Trophoblast cell (in vitro differentiated cells and primary cell): ENCODE measurements around the gene MORN1.

Experiments used
- DNase-seq, 2 donors: peaks; one replicate each; pipeline ENCODE4 v3.0.0-alpha.2; 2016
- H2AFZ ChIP-seq: 2 replicates; pipeline ENCODE4 v1.6.1; 2013; ENCODE audit warnings: low read length, moderate library complexity, mild to moderate bottlenecking; ENCODE audit not compliant: insufficient read depth, poor library complexity
- H2AK5ac ChIP-seq: 2 replicates; pipeline ENCODE4 v1.6.1; 2013; ENCODE audit warnings: mild to moderate bottlenecking, low read length
- H2BK120ac ChIP-seq: 2 replicates; pipeline ENCODE4 v1.6.1; 2013; ENCODE audit warnings: low read length, mild to moderate bottlenecking, moderate library complexity; ENCODE audit not compliant: insufficient read depth, poor library complexity
- H2BK12ac ChIP-seq: 2 replicates; pipeline ENCODE4 v1.6.1; 2013; ENCODE audit warnings: mild to moderate bottlenecking, low read length, moderate library complexity
- H2BK5ac ChIP-seq: 2 replicates; pipeline ENCODE4 v1.6.1; 2013; ENCODE audit warnings: low read length, low read depth, moderate library complexity, mild to moderate bottlenecking; ENCODE audit not compliant: poor library complexity
- H3K14ac ChIP-seq: 2 replicates; pipeline ENCODE4 v1.6.1; 2013; ENCODE audit warnings: mild to moderate bottlenecking, low read length
- H3K18ac ChIP-seq: 2 replicates; pipeline ENCODE4 v1.6.1; 2013; ENCODE audit warnings: mild to moderate bottlenecking, low read length
- H3K23ac ChIP-seq: 2 replicates; pipeline ENCODE4 v1.6.1; 2013; ENCODE audit warnings: low read length
- H3K27ac ChIP-seq: 2 replicates; pipeline ENCODE4 v1.5.1; 2013; ENCODE audit warnings: low read depth, mild to moderate bottlenecking, inconsistent platforms, low read length, moderate library complexity
- H3K27me3 ChIP-seq: 2 replicates; pipeline ENCODE4 v1.6.1; 2013; ENCODE audit warnings: inconsistent platforms, mild to moderate bottlenecking, low read length, moderate library complexity; ENCODE audit not compliant: insufficient read depth
- H3K36me3 ChIP-seq, 2 experiments: 1 replicate in 1 of 2; 2 replicates in 1 of 2; pipeline ENCODE4 v1.6.1; 2013; ENCODE audit warnings: low read length in 2 of 2, mild to moderate bottlenecking in 2 of 2, moderate library complexity in 1 of 2; ENCODE audit not compliant: insufficient read depth in 2 of 2, control insufficient read depth in 1 of 2
- H3K4ac ChIP-seq: 2 replicates; pipeline ENCODE4 v1.6.1; 2013; ENCODE audit warnings: low read depth, mild to moderate bottlenecking, low read length, moderate library complexity
- H3K4me1 ChIP-seq, 2 experiments: 1 replicate in 1 of 2; 2 replicates in 1 of 2; pipeline ENCODE4 v1.6.1; 2013; ENCODE audit warnings: low read length in 2 of 2, mild to moderate bottlenecking in 2 of 2, moderate library complexity in 1 of 2; ENCODE audit not compliant: insufficient read depth in 2 of 2, control insufficient read depth in 1 of 2
- H3K4me2 ChIP-seq: 2 replicates; pipeline ENCODE4 v1.6.1; 2013; ENCODE audit warnings: inconsistent platforms, mild to moderate bottlenecking, low read length, moderate library complexity
- H3K4me3 ChIP-seq: 2 replicates; pipeline ENCODE4 v1.5.1; 2013; ENCODE audit warnings: mild to moderate bottlenecking, low read depth, low read length, inconsistent platforms
- H3K79me1 ChIP-seq: one replicate; pipeline ENCODE4 v1.6.1; 2013; ENCODE audit warnings: low read length
- H3K79me2 ChIP-seq: 2 replicates; pipeline ENCODE4 v1.6.1; 2013; ENCODE audit warnings: low read length, mild to moderate bottlenecking; ENCODE audit not compliant: control insufficient read depth, insufficient read depth, poor library complexity
- H3K9ac ChIP-seq: 2 replicates; pipeline ENCODE4 v1.6.1; 2013; ENCODE audit warnings: mild to moderate bottlenecking, low read length
- H3K9me3 ChIP-seq: 2 replicates; pipeline ENCODE4 v1.6.1; 2013; ENCODE audit warnings: low read depth, mild to moderate bottlenecking, control low read depth, inconsistent platforms, low read length; ENCODE audit not compliant: insufficient read depth
- H4K12ac ChIP-seq: 2 replicates; pipeline ENCODE4 v1.6.1; 2013; ENCODE audit warnings: low read depth, mild to moderate bottlenecking, low read length, moderate library complexity
- H4K8ac ChIP-seq: 2 replicates; pipeline ENCODE4 v1.6.1; 2013; ENCODE audit warnings: low read depth, mild to moderate bottlenecking, low read length, moderate library complexity
- H4K91ac ChIP-seq: one replicate; pipeline ENCODE4 v1.6.1; 2013; ENCODE audit warnings: low read depth, mild to moderate bottlenecking, low read length, moderate library complexity
- WGBS: extraction: QIAGEN DNeasy Blood & Tissue Kit; methylation state at CpG from one replicate; pipeline ENCODE4 v1.1.7; 2013; ENCODE audit warnings: missing lambda C conversion rate; ENCODE audit not compliant: insufficient read length, insufficient coverage; ENCODE audit errors: extremely low coverage; 5-methylcytosine and 5-hydroxymethylcytosine counted together

The MORN1 gene

GRCh38 chr1:2368053-2368744, 23.2 kb downstream of the MORN1 start:
- no peak overlapping the region for H3K18ac ChIP-seq
- no peak overlapping the region for H2BK12ac ChIP-seq
- no peak overlapping the region for H4K91ac ChIP-seq
- no peaks in the 10 kb centered on the region for H3K36me3 ChIP-seq
- no peaks in the 10 kb centered on the region for H3K79me1 ChIP-seq
- DNase-seq, result no peak
- H3K14ac ChIP-seq, result no peak overlapping the region
- no CpG with 5 or more reads among the region's 8 CpGs for WGBS
- H3K4me2 ChIP-seq, result no peak overlapping the region
- no peak overlapping the region for H3K23ac ChIP-seq
- no peak overlapping the region for H3K27ac ChIP-seq
- no peaks in the 10 kb centered on the region for H3K79me2 ChIP-seq
- no peaks in the 10 kb centered on the region for H3K27me3 ChIP-seq
- H3K4ac ChIP-seq, result no peak overlapping the region
- no peak overlapping the region for H4K8ac ChIP-seq
- no peak overlapping the region for H2BK120ac ChIP-seq
- no peak overlapping the region for H3K9ac ChIP-seq
- no peak overlapping the region for H3K4me3 ChIP-seq
- no peak overlapping the region for H2AK5ac ChIP-seq
- H4K12ac ChIP-seq, result no peak overlapping the region
- no peak overlapping the region for H2BK5ac ChIP-seq
- no peak overlapping the region for H2AFZ ChIP-seq
- peaks cover 3% of the 10 kb centered on the region for H3K9me3 ChIP-seq
- H3K4me1 ChIP-seq, result peaks cover 7% of the 10 kb centered on the region in 2 experiments

GRCh38 chr1:2363847-2364513, 27.4 kb downstream of the MORN1 start:
- H3K9me3 ChIP-seq, result peaks cover 6% of the 10 kb centered on the region
- no peak overlapping the region for H4K91ac ChIP-seq
- H3K79me2 ChIP-seq, result no peaks in the 10 kb centered on the region
- H3K18ac ChIP-seq, result no peak overlapping the region
- H4K12ac ChIP-seq, result no peak overlapping the region
- H3K4me1 ChIP-seq, result no peaks in the 10 kb centered on the region
- H3K4ac ChIP-seq, result no peak overlapping the region
- no peak overlapping the region for H2AK5ac ChIP-seq
- H3K4me2 ChIP-seq, result no peak overlapping the region
- H3K9ac ChIP-seq, result no peak overlapping the region
- no peak overlapping the region for H4K8ac ChIP-seq
- no peak overlapping the region for H3K27ac ChIP-seq
- no peak overlapping the region for H2BK12ac ChIP-seq
- no peaks in the 10 kb centered on the region for H3K36me3 ChIP-seq
- no peaks in the 10 kb centered on the region for H3K79me1 ChIP-seq
- no peak for DNase-seq
- H2BK120ac ChIP-seq, result no peak overlapping the region
- H3K14ac ChIP-seq, result no peak overlapping the region
- no peak overlapping the region for H3K23ac ChIP-seq
- WGBS, result no CpG with 5 or more reads among the region's 2 CpGs
- no peak overlapping the region for H3K4me3 ChIP-seq
- H2AFZ ChIP-seq, result no peak overlapping the region
- H2BK5ac ChIP-seq, result no peak overlapping the region
- no peaks in the 10 kb centered on the region for H3K27me3 ChIP-seq

GRCh38 chr1:2360588-2361364, 30.6 kb downstream of the MORN1 start:
- H4K8ac ChIP-seq, result no peak overlapping the region
- H3K79me1 ChIP-seq, result no peaks in the 10 kb centered on the region
- no peak overlapping the region for H2BK12ac ChIP-seq
- no peaks in the 10 kb centered on the region for H3K79me2 ChIP-seq
- H2AK5ac ChIP-seq, result no peak overlapping the region
- no peak overlapping the region for H3K9ac ChIP-seq
- H3K14ac ChIP-seq, result no peak overlapping the region
- H3K23ac ChIP-seq, result no peak overlapping the region
- H3K36me3 ChIP-seq, result no peaks in the 10 kb centered on the region
- no peak overlapping the region for H3K27ac ChIP-seq
- H3K18ac ChIP-seq, result no peak overlapping the region
- H3K4me2 ChIP-seq, result no peak overlapping the region
- H4K91ac ChIP-seq, result no peak overlapping the region
- peaks cover 4% of the 10 kb centered on the region for H3K9me3 ChIP-seq
- H4K12ac ChIP-seq, result no peak overlapping the region
- H3K4me1 ChIP-seq, result no peaks in the 10 kb centered on the region
- no peak overlapping the region for H2BK5ac ChIP-seq
- no peak for DNase-seq
- no peak overlapping the region for H2AFZ ChIP-seq
- no peaks in the 10 kb centered on the region for H3K27me3 ChIP-seq
- H3K4ac ChIP-seq, result no peak overlapping the region
- no CpG with 5 or more reads among the region's 11 CpGs for WGBS
- H3K4me3 ChIP-seq, result no peak overlapping the region
- no peak overlapping the region for H2BK120ac ChIP-seq

- no peak overlapping the region for H2AFZ ChIP-seq
- no peak overlapping the region for H4K12ac ChIP-seq
- H2BK5ac ChIP-seq, result no peak overlapping the region
- no peak overlapping the region for H4K91ac ChIP-seq
- no peak overlapping the region for H2BK120ac ChIP-seq
- no CpG with 5 or more reads among the region's 24 CpGs for WGBS
- H3K18ac ChIP-seq, result no peak overlapping the region
- no peak overlapping the region for H3K23ac ChIP-seq
- no peak for DNase-seq
- H3K79me2 ChIP-seq, result no peaks in the 10 kb centered on the region
- H4K8ac ChIP-seq, result no peak overlapping the region
- no peaks in the 10 kb centered on the region for H3K36me3 ChIP-seq
- no peak overlapping the region for H2AK5ac ChIP-seq
- no peak overlapping the region for H3K27ac ChIP-seq
- no peak overlapping the region for H3K4me3 ChIP-seq
- no peak overlapping the region for H3K9ac ChIP-seq
- no peak overlapping the region for H3K4me2 ChIP-seq
- H2BK12ac ChIP-seq, result no peak overlapping the region
- no peaks in the 10 kb centered on the region for H3K27me3 ChIP-seq
- H3K9me3 ChIP-seq, result peaks cover 4% of the 10 kb centered on the region
- H3K79me1 ChIP-seq, result no peaks in the 10 kb centered on the region
- no peaks in the 10 kb centered on the region for H3K4me1 ChIP-seq
- no peak overlapping the region for H3K4ac ChIP-seq
- H3K14ac ChIP-seq, result no peak overlapping the region
These were observed 32.4 kb downstream of the MORN1 start for GRCh38 chr1:2358651-2359640.
